Hepatocyte (in vitro differentiated cells): ENCODE results near the gene PDCL2. TPM values are rescaled to one million over a fixed set of nuclear protein-coding genes. Genes with fewer than 3 reads are reported as not detected.

ENCODE experiments used
- DNase-seq: peaks from one replicate; pipeline ENCODE4 v3.0.0-alpha.2; 2016; ENCODE audit warnings: low spot score
- H2AFZ ChIP-seq: fragments of 200-600 bp; sonication (generic); 2 replicates; pipeline ENCODE4 v1.6.0; 2016; ENCODE audit warnings: antibody characterized with exemption, mild to moderate bottlenecking
- H3K27ac ChIP-seq: fragments of 200-600 bp; sonication (generic); 2 replicates; pipeline ENCODE4 v1.5.1; 2016; ENCODE audit warnings: mild to moderate bottlenecking
- H3K27me3 ChIP-seq: fragments of 200-600 bp; sonication (generic); 2 replicates; pipeline ENCODE4 v1.6.1; 2016
- H3K36me3 ChIP-seq: fragments of 200-600 bp; sonication (generic); replicated peaks from 2 replicates; pipeline ENCODE4 v1.5.1; 2016; ENCODE audit warnings: low read depth; ENCODE audit not compliant: insufficient read depth
- H3K4me1 ChIP-seq: fragments of 200-600 bp; sonication (generic); 2 replicates; pipeline ENCODE4 v1.5.1; 2016; ENCODE audit warnings: mild to moderate bottlenecking, moderate library complexity; ENCODE audit not compliant: insufficient read depth
- H3K4me2 ChIP-seq: fragments of 200-600 bp; sonication (generic); 2 replicates; pipeline ENCODE4 v1.6.0; 2016
- H3K4me3 ChIP-seq: fragments of 200-600 bp; sonication (generic); 2 replicates; pipeline ENCODE4 v1.5.1; 2016; ENCODE audit warnings: mild to moderate bottlenecking
- H3K79me2 ChIP-seq: fragments of 200-600 bp; sonication (generic); 2 replicates; pipeline ENCODE4 v1.6.0; 2017; ENCODE audit warnings: mild to moderate bottlenecking
- H3K9me2 ChIP-seq: fragments of 200-600 bp; sonication (generic); replicated peaks from 2 replicates; pipeline ENCODE4 v1.6.0; 2017; ENCODE audit warnings: mild to moderate bottlenecking; ENCODE audit not compliant: insufficient read depth
- H3K9me3 ChIP-seq: fragments of 200-600 bp; sonication (generic); 2 replicates; pipeline ENCODE4 v1.5.1; 2016; ENCODE audit warnings: low read depth, mild to moderate bottlenecking
- H4K20me1 ChIP-seq: fragments of 200-600 bp; sonication (generic); 2 replicates; pipeline ENCODE4 v1.6.0; 2016; ENCODE audit warnings: mild to moderate bottlenecking; ENCODE audit not compliant: insufficient read depth, poor library complexity, severe bottlenecking
- CTCF ChIP-seq: fragments of 200-600 bp; sonication (generic); IDR thresholded peaks from 2 replicates; pipeline ENCODE4 v1.5.1; 2016; ENCODE audit warnings: antibody characterized with exemption, mild to moderate bottlenecking; ENCODE audit not compliant: poor library complexity
- EZH2 ChIP-seq: fragments of 200-600 bp; sonication (generic); IDR thresholded peaks from 2 replicates; pipeline ENCODE4 v1.6.1; 2016; ENCODE audit warnings: antibody characterized with exemption, mild to moderate bottlenecking, borderline replicate concordance
- EZH2phosphoT487 ChIP-seq: fragments of 200-600 bp; sonication (generic); IDR thresholded peaks from one replicate; pipeline ENCODE4 v1.6.1; 2018; ENCODE audit warnings: antibody characterized with exemption, mild to moderate bottlenecking, low read depth, moderate library complexity; ENCODE audit not compliant: unreplicated experiment, severe bottlenecking
- WGBS: methylation state at CpG from one replicate; pipeline ENCODE4 v1.1.6; 2016; ENCODE audit warnings: low lambda C conversion rate; ENCODE audit errors: missing lambda C conversion rate; 5-methylcytosine and 5-hydroxymethylcytosine counted together
- polyA plus RNA-seq: library from polyadenylated mRNA; unstranded; fragments of >200 nt; fragmentation: Nextera tagmentation; extraction: Ambion mirVana; gene quantifications from 2 replicates; pipeline ENCODE4 v1.2.1, GENCODE V29; 2016
- total RNA-seq: library from RNA; depleted of rRNA; stranded (reverse); fragments of >200 nt; gene quantifications from 2 replicates; pipeline ENCODE4 v1.2.3, GENCODE V29; 2014

PDCL2 gene
- total and polyA plus RNA-seq, 2 experiments from 2014 or later: not detected

GRCh38 chr4:55540271-55540670, 51.8 kb downstream of the PDCL2 start:
- TF ChIP-seq EZH2: no peak
- 96% methylated on average over 3 of the region's 3 CpGs for WGBS
- Histone ChIP-seq H3K4me3 (no peak overlapping the region), H3K4me2 (no peak overlapping the region), H3K9me3 (no peaks in the 10 kb centered on the region), H3K36me3 (no peaks in the 10 kb centered on the region), H3K27me3 (no peaks in the 10 kb centered on the region), H3K27ac (no peak overlapping the region), H3K4me1 (peaks cover 20% of the 10 kb centered on the region), H3K9me2 (no peaks in the 10 kb centered on the region), H4K20me1 (peaks cover 12% of the 10 kb centered on the region), H3K79me2 (peaks cover 100% of the 10 kb centered on the region), H2AFZ (no peak overlapping the region)
- DNase-seq: no peak

- Histone ChIP-seq H3K4me2 (no peak overlapping the region), H4K20me1 (peaks cover 10% of the 10 kb centered on the region), H3K36me3 (no peaks in the 10 kb centered on the region), H3K4me1 (peaks cover 17% of the 10 kb centered on the region), H3K4me3 (no peak overlapping the region), H3K9me2 (no peaks in the 10 kb centered on the region), H3K27me3 (no peaks in the 10 kb centered on the region), H2AFZ (no peak overlapping the region), H3K79me2 (peaks cover 99% of the 10 kb centered on the region), H3K27ac (no peak overlapping the region), H3K9me3 (no peaks in the 10 kb centered on the region)
- 98% methylated on average over 2 of the region's 2 CpGs for WGBS
- no peak for TF ChIP-seq EZH2phosphoT487
- DNase-seq: no peak
Observed at GRCh38 chr4:55539658-55540057, 52.4 kb downstream of the PDCL2 start.

GRCh38 chr4:55538531-55538930, 53.5 kb downstream of the PDCL2 start:
- H3K4me3 ChIP-seq: no peak overlapping the region
- H2AFZ ChIP-seq: no peak overlapping the region
- no peaks in the 10 kb centered on the region for H3K9me2 ChIP-seq
- peaks cover 6% of the 10 kb centered on the region for H3K4me1 ChIP-seq
- peaks cover 99% of the 10 kb centered on the region for H3K79me2 ChIP-seq
- H3K36me3 ChIP-seq: no peaks in the 10 kb centered on the region
- no peak for DNase-seq
- H3K9me3 ChIP-seq: no peaks in the 10 kb centered on the region
- peaks cover 4% of the 10 kb centered on the region for H4K20me1 ChIP-seq
- no peaks in the 10 kb centered on the region for H3K27me3 ChIP-seq
- TF ChIP-seq EZH2 (no peak), EZH2phosphoT487 (no peak), CTCF (no peak)
- no peak overlapping the region for H3K27ac ChIP-seq
- H3K4me2 ChIP-seq: no peak overlapping the region

GRCh38 chr4:55534306-55534705, 57.7 kb downstream of the PDCL2 start:
- H3K4me1 ChIP-seq: no peaks in the 10 kb centered on the region
- no peak overlapping the region for H3K4me2 ChIP-seq
- no peak for DNase-seq
- no peaks in the 10 kb centered on the region for H3K9me3 ChIP-seq
- no peaks in the 10 kb centered on the region for H3K36me3 ChIP-seq
- H3K27ac ChIP-seq: no peak overlapping the region
- no peaks in the 10 kb centered on the region for H3K27me3 ChIP-seq
- no peak overlapping the region for H2AFZ ChIP-seq
- no peaks in the 10 kb centered on the region for H3K9me2 ChIP-seq
- peaks cover 96% of the 10 kb centered on the region for H3K79me2 ChIP-seq
- H4K20me1 ChIP-seq: no peaks in the 10 kb centered on the region
- no peak for TF ChIP-seq EZH2phosphoT487
- TF ChIP-seq EZH2: no peak
- TF ChIP-seq CTCF: no peak
- no peak overlapping the region for H3K4me3 ChIP-seq
